Measurements from ENCODE around the gene MRPS6.

MRPS6 gene

DNA sequence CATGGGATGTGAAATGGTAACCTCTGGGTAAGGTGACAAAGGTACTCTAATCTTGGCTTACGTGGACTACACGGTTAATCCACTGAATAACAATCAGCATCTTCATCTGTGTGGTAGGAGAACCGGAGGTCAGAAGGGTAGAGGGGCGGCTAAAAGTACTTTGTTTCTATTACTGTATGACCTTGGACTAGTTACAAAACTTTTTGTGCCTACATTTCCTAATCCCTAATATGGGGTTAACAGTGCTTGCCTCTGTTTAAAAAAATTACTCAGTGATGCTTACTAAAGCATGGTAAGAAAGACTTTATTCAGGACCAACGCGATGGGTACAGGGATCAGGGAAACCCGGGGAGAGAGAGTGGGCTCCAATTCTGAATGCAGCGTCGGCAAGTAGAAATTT is 1.7 kb upstream of the MRPS6 start:
- no peak for DNase-seq (ENCODE audit: low read depth, low spot score)

DNA sequence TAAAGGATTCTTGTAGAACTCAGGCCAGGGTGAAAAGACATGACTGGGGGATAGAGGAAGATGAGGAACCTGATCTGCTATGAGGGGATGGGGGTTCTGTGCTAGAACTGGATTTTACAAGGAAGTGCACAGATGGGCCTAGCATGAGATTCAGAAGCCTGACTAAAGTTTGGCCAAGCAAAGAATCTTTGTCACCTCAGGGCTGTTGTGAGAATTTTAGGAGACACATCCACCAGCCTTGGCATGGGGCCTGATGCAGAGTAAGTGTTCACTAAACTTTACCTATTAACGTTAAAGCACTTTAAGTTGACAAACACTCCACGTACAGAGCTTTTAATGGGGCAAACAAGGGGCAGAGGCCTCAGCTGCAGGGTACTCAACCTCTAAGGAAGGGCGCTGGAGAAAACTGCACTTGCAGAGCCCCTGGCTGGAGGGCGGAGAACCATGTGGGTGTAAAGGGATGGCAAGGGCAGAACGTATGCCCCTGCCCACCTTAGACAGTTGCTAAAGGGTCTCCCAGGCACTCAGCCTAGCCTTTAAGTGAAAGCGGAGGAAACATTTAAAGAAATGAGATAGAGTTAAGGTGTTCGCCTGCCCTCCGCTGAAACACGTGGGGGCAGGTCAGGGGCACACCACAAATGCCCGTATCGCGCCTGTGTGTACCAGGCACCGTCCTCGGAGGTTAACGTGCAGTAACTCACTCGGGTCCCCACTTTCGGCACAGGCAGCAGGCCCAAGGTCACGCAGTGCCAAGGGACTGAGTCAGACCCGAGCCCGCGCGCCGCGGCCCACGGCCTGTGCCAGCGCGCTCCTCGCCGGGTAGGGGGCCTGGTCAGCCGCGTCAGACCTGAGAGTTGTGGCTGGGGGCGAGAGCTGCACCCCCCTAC is 990 bp upstream of the MRPS6 start:
- DNase-seq (ENCODE audit: low read depth, low spot score) = no peak

DNA sequence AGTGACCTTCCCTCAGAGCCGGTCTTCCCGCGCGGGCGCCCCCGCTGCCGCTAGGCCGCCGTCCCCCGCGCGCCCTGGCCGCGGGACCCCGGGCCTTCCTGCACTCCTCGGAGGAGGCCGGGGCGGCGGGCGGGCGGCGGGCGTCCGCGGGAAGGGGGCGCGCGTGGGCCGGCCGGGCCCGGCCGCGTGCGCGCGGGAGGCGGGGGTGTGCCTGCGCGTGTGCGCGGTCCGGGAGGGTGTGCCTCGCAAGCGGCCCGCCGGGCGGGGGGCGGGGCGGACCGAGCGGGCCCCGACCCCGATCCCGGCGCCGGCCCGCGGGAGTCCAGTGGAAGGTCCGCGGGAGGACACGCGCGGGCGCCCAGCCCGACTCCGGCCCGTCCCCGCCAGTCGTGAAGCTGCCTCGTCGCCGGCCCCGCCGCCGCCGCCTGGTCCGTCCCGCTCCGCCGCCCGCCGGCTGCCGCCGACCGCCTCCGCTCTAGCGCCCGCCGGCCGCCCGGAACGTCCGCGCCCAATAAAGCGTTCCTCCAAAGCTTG is 438 bp downstream of the MRPS6 start:
- DNase-seq (ENCODE audit: low read depth, low spot score) = peak; percentile 9

GRCh38 chr21:34074283-34075090 is 1.1 kb downstream of the MRPS6 start:
- DNase-seq (ENCODE audit: low read depth, low spot score) = no peak

DNA sequence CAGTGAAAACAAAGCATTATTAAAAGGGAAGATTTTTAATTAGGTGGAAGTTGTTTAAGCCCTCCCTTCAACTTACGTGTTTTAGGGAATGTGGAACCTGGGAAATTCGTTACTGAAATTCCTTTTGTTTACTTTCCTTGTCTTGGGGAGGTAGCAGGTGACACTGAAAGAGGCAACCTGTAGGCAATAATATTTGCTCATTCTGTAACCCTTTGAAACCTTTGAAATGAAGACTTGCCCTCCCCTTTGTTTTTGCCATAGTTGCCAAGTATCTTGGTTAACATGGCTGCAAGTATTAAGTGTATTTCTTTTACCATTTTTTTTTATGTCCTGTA is 1.7 kb downstream of the MRPS6 start:
- DNase-seq (ENCODE audit: low read depth, low spot score) = no peak

- DNase-seq (ENCODE audit: low read depth, low spot score) = no peak
Observed at GRCh38 chr21:34075760-34076660, 2.6 kb downstream of the MRPS6 start.

GRCh38 chr21:34076835-34077234 is 3.5 kb downstream of the MRPS6 start:
- DNase-seq (ENCODE audit: low read depth, low spot score) = no peak

DNA sequence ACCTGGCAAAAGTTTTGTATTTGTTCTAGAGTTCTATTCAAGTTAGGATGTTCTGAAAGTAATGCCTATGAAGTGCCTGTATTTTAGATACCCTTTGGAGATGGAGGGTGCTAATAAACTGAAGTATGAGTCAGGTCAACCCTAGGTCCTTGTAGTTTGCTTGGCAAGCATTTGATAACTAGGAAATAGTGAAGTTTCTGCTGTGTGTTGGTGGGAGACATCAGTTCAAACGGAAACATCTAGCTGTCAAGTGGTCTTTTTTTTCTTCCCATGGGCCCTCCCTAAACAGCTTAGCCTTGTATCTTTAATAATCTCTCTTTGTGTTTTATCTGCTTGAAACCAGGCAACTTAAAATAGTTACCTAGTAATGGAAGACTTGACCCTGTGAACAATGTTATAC is 4.5 kb downstream of the MRPS6 start:
- DNase-seq (ENCODE audit: low read depth, low spot score) = no peak

DNA sequence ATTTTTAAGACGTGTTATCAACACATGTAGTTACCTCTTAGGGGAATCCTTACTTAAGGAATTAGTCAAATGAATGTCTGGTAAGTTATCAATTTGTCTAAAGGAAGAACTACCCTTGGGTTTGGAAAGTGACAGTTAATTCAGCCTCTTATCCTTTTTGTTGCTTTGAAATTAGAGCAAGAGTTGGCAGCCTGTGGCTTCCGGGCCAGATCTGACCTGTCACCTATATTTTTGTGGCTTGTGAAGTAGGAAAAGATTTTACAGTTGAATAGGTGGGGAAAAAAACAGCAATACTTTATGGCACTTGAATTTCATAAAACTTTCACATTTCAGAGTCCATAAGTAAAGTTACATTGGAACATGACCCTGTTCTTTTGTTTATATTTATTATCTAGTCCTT is 5.5 kb downstream of the MRPS6 start:
- no peak for DNase-seq (ENCODE audit: low read depth, low spot score)

DNA sequence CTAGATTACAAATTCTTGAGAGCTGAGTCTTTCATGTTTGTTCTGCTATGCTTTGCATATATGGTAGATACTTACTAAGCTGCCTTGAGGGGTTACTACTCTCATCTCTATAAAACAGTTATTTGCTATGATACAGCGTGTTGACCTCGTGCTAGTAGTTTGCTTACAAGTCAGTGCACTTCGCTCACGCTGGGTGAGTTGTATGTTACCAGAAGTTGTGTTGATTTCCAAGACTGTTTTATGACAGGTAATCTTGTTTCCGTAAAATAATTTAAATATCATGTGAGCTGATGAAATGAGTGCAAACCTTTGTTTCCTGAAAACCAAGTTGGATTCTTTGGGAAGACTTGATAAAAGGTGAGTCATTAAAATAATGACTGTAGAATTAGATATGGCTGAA is 7.3 kb downstream of the MRPS6 start:
- no peak for DNase-seq (ENCODE audit: low read depth, low spot score)

GRCh38 chr21:34082769-34083168 is 9.4 kb downstream of the MRPS6 start:
- no peak for DNase-seq (ENCODE audit: low read depth, low spot score)

DNA sequence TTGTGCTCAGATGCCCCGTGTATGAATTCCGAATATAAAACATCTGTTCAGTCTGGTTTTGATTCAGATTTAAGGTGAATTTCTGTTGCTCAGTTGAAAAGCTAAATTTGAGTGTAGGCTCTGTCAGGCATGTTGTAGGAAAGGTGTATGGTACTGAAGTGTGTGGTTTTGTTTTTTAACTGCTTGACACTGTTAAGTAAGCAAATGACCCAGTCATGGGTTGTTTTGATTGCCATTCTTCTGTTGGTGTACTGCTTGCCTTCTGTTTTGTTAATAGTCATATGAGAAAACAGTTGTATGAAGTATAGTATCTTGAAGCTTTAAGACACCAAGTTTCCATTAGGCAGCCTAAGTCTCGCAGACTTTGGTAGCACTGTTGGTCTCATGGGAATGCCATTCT is 10.0 kb downstream of the MRPS6 start:
- no peak for DNase-seq (ENCODE audit: low read depth, low spot score)

GRCh38 chr21:34085129-34085528 is 11.8 kb downstream of the MRPS6 start:
- DNase-seq (ENCODE audit: low read depth, low spot score) = no peak

DNA sequence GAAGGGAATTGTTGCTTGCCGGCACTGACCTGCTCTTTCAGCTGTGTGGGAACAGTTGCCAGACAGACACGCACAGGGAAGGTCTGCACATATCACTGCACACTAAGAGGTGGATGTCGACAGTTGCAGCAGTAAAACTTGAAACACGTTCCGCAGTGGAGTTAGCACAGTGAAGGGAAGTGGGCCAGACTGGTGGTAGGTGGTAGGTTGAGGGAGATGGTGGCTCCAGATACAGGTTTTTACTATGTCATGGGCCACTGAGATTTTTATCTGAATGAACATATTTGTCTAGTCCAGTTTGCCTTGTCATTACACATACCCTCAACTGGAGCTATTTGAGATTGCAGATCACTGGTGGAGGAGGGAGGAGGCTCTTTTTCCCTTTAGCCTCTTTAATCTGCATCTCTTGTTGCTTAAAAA is 13.5 kb downstream of the MRPS6 start:
- no peak for DNase-seq (ENCODE audit: low read depth, low spot score)

- no peak for DNase-seq (ENCODE audit: low read depth, low spot score)
Observed at GRCh38 chr21:34088752-34089151, 15.4 kb downstream of the MRPS6 start.

- no peak for DNase-seq (ENCODE audit: low read depth, low spot score)
Observed at GRCh38 chr21:34091032-34091431, 17.7 kb downstream of the MRPS6 start.

GRCh38 chr21:34091607-34092006 is 18.2 kb downstream of the MRPS6 start:
- DNase-seq (ENCODE audit: low read depth, low spot score) = no peak

DNA sequence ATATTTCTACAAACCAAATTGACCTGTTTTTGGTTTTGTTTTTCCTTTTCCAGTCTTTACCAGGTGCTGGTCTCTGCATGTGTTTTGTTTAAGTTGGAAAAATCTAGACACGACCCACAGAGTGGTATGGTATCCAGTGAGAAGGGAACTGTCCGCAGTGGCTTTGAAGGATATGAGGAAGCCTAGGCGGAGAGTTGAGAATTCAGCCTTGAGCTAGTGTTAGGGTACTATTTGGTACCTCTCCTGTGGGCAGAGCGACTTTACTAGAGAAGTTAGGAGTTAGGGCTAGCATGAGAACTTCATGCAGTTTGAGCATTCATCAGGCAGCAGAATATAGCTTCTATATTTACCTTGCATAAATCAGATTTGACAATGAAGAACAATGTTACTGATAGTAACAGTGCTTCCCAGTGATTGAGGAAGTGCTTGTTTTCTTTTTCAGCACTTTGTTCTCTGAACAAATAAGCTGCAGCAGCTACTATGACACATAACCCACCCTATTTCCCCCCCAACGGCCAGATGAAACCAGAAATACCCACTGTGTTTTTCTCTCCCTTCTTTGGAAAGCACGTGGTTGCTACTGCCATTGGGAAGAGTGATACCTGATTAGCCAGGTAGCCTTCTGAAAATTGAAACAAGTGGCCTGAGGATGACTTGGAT is 19.0 kb downstream of the MRPS6 start:
- DNase-seq (ENCODE audit: low read depth, low spot score) = no peak

GRCh38 chr21:34093083-34093482 is 19.7 kb downstream of the MRPS6 start:
- DNase-seq (ENCODE audit: low read depth, low spot score) = no peak

- no peak for DNase-seq (ENCODE audit: low read depth, low spot score)
Observed at GRCh38 chr21:34094949-34095348, 21.6 kb downstream of the MRPS6 start.

GRCh38 chr21:34097442-34097841 is 24.1 kb downstream of the MRPS6 start:
- no peak for DNase-seq (ENCODE audit: low read depth, low spot score)

Measured in activated CD4-positive, CD25-positive, alpha-beta regulatory T cell treated with anti-CD3 and anti-CD28 coated beads, Interleukin-2, amount 50 U/mL, for 16 hours (primary cell).